K562 (cell line): ENCODE results near the gene TNFRSF6B. TPM values are rescaled to one million over a fixed set of nuclear protein-coding genes. Genes with fewer than 3 reads are reported as not detected.

Experiments
- ADNP ChIP-seq: fragments of 200-800 bp; sonication (Bioruptor generic); IDR thresholded peaks from 2 replicates; pipeline ENCODE4 v1.6.1; 2016; ENCODE audit warnings: missing genetic modification characterization, missing compliant biosample characterization
- ATF3 ChIP-seq, 2 experiments: fragments of 450-650 bp in 1 of 2; sonication (generic) in 1 of 2; formaldehyde crosslinking in 1 of 2; IDR thresholded peaks in 1 of 2; conservative IDR thresholded peaks in 1 of 2; 2 replicates each; pipeline versions ENCODE4 v1.6.1 to v1.8.1; 2016 to 2023; ENCODE audit warnings: mild to moderate bottlenecking in 2 of 2, moderate library complexity in 2 of 2, inconsistent platforms in 1 of 2, missing genetic modification reagents in 1 of 2
- EZH2 ChIP-seq: IDR thresholded peaks from 2 replicates; pipeline ENCODE4 v1.6.1; 2012; ENCODE audit warnings: low read depth, mild to moderate bottlenecking, inconsistent platforms, low read length, borderline replicate concordance
- FOSL1 ChIP-seq: fragments of 200-800 bp; sonication (Bioruptor generic); conservative IDR thresholded peaks from 2 replicates; pipeline ENCODE4 v1.6.1; 2016; ENCODE audit warnings: missing genetic modification characterization, missing compliant biosample characterization
- GTF2E2 ChIP-seq: fragments of 200-800 bp; sonication (Bioruptor generic); IDR thresholded peaks from 2 replicates; pipeline ENCODE4 v1.6.1; 2016; ENCODE audit warnings: missing genetic modification characterization, missing compliant biosample characterization
- MAX ChIP-seq: sonication (generic); formaldehyde crosslinking; IDR thresholded peaks from 2 replicates; pipeline ENCODE4 v1.9.0; 2022; ENCODE audit warnings: mild to moderate bottlenecking, missing genetic modification reagents
- NR2C1 ChIP-seq, 2 experiments: fragments of 450-650 bp; IDR thresholded peaks; 2 replicates each; pipeline ENCODE4 v1.6.1; 2017; ENCODE audit warnings: mild to moderate bottlenecking in 2 of 2, antibody characterized with exemption in 1 of 2, inconsistent platforms in 1 of 2, missing compliant biosample characterization in 1 of 2, missing genetic modification characterization in 1 of 2
- PTTG1 ChIP-seq: fragments of 450-650 bp; IDR thresholded peaks from 2 replicates; pipeline ENCODE4 v1.6.1; 2016; ENCODE audit warnings: low read depth, mild to moderate bottlenecking, missing genetic modification characterization, missing compliant biosample characterization
- SETDB1 ChIP-seq: IDR thresholded peaks from one replicate; pipeline ENCODE4 v1.6.1; 2012; ENCODE audit warnings: low read length, control low read depth, inconsistent platforms
- TCF3 ChIP-seq: sonication (generic); formaldehyde crosslinking; IDR thresholded peaks from 2 replicates; pipeline ENCODE4 v1.4.0; 2020; ENCODE audit warnings: mild to moderate bottlenecking, missing genetic modification reagents
- TEAD1 ChIP-seq, 2 experiments: fragments of 450-650 bp in 1 of 2; sonication (generic) in 1 of 2; formaldehyde crosslinking; IDR thresholded peaks; 2 replicates each; pipeline versions ENCODE4 v1.4.0 to v1.8.0; 2020 to 2022; ENCODE audit warnings: mild to moderate bottlenecking in 2 of 2, missing genetic modification reagents in 1 of 2
- ZBTB17 ChIP-seq: fragments of 450-650 bp; formaldehyde crosslinking; IDR thresholded peaks from 2 replicates; pipeline ENCODE4 v1.4.0; 2020; ENCODE audit warnings: mild to moderate bottlenecking
- ZNF23 ChIP-seq: fragments of 250-450 bp; sonication (Bioruptor Pico); IDR thresholded peaks from 2 replicates; pipeline ENCODE4 v1.4.0; 2020; ENCODE audit warnings: mild to moderate bottlenecking
- ZNF324 ChIP-seq: fragments of 250-450 bp; sonication (Bioruptor Pico); IDR thresholded peaks from 2 replicates; pipeline ENCODE4 v1.4.0; 2020; ENCODE audit warnings: mild to moderate bottlenecking
- ZNF644 ChIP-seq: fragments of 200-800 bp; sonication (Bioruptor generic); IDR thresholded peaks from 2 replicates; pipeline ENCODE4 v1.6.1; 2016; ENCODE audit warnings: low read depth, missing genetic modification characterization, missing compliant biosample characterization
- polyA plus RNA-seq, 8 experiments: library from polyadenylated mRNA; depleted of rRNA in 4 of 8; stranded (reverse) in 5 of 8; unstranded in 3 of 8; fragments of >200 nt; fragmentation: Nextera tagmentation in 2 of 8; fragmentation: Illumina TruSeq in 1 of 8; extraction: Ambion mirVana in 2 of 8; extraction: Trizol in 1 of 8; gene quantifications; 2 replicates each; pipeline versions ENCODE4 v1.2.1 to v1.2.3, GENCODE V29; 2011 to 2014; ENCODE audit warnings: inconsistent platforms in 1 of 8, missing spikeins in 1 of 8
- total RNA-seq, 7 experiments: library from RNA; depleted of rRNA in 6 of 7; stranded (reverse); fragments of >200 nt in 6 of 7; fragmentation: Illumina TruSeq in 2 of 7; extraction: Trizol in 2 of 7; gene quantifications; 2 replicates each; pipeline versions ENCODE4 v1.2.1 to v1.2.3, GENCODE V29; 2011 to 2021; ENCODE audit warnings: low replicate concordance in 1 of 7
- TF ChIP-seq, protein P1 (sequence below): fragments of 250-450 bp; sonication (Bioruptor Pico); IDR thresholded peaks from 2 replicates; pipeline ENCODE4 v1.6.1; 2021; ENCODE audit warnings: mild to moderate bottlenecking
- TF ChIP-seq, protein P2 (sequence below), 2 experiments: fragments of 450-650 bp; conservative IDR thresholded peaks; 2 replicates each; pipeline ENCODE4 v1.6.1; 2017; ENCODE audit warnings: mild to moderate bottlenecking in 2 of 2, moderate library complexity in 2 of 2
- TF ChIP-seq, protein P3 (sequence below): sonication (generic); formaldehyde crosslinking; IDR thresholded peaks from 2 replicates; pipeline ENCODE4 v1.8.0; 2022; ENCODE audit warnings: mild to moderate bottlenecking, missing genetic modification reagents
- TF ChIP-seq, protein P4 (sequence below): fragments of 450-650 bp; IDR thresholded peaks from 2 replicates; pipeline ENCODE4 v1.6.1; 2016; ENCODE audit warnings: borderline replicate concordance

The TNFRSF6B gene
- total and polyA plus RNA-seq, 9 of the 15 experiments (the other 6 are each of a cell fraction or from before 2014, with no cell fraction given), result 0.10 to 3.5 (median 0.32) TPM; not detected in 6

DNA sequence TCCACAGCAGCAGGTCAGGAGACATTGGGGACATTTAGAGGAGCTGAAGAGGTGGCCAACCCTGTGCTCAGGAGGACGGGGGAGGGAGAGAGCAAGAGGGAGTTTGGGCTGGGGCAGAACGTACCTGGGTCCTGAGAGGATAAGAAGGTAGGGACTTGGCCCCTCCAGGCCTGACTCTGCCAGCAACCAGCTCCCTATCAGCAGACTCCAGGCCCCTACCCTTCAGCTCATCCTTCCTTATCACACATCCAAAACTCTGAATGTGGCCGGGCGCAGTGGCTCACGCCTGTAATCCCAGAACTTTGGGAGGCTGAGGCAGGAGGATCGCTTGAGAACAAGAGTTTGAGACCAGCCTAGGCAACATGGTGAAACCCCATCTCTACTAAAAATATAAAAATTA is 48.3 kb upstream of the TNFRSF6B start (continued):
- TF ChIP-seq SETDB1 (no peak), GTF2E2 (tag) (no peak), NR2C1 (IDR thresholded peaks at IDR 0.05) (no peak), NR2C1 (tag; IDR thresholded peaks at IDR 0.05) (no peak), ZNF23 (CRISPR knock-in tag) (no peak), FOSL1 (no peak), ZBTB17 (CRISPR knock-in tag) (no peak), PTTG1 (tag) (no peak), ZNF324 (CRISPR knock-in tag) (no peak), EZH2 (no peak), MAX (no peak), TCF3 (CRISPR knock-in tag) (peak; percentile 79), TEAD1 (CRISPR knock-in tag; IDR thresholded peaks at IDR 0.05) (no peak), ZNF644 (no peak), ATF3 (IDR thresholded peaks at IDR 0.05) (no peak), ATF3 (CRISPR knock-in tag; conservative IDR thresholded peaks at IDR 0.05) (no peak), ADNP (tag) (no peak)
- TF ChIP-seq, protein P1, sequence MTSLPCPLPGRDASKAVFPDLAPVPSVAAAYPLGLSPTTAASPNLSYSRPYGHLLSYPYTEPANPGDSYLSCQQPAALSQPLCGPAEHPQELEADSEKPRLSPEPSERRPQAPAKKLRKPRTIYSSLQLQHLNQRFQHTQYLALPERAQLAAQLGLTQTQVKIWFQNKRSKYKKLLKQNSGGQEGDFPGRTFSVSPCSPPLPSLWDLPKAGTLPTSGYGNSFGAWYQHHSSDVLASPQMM (CRISPR knock-in tag), result no peak
- TF ChIP-seq, protein P2, sequence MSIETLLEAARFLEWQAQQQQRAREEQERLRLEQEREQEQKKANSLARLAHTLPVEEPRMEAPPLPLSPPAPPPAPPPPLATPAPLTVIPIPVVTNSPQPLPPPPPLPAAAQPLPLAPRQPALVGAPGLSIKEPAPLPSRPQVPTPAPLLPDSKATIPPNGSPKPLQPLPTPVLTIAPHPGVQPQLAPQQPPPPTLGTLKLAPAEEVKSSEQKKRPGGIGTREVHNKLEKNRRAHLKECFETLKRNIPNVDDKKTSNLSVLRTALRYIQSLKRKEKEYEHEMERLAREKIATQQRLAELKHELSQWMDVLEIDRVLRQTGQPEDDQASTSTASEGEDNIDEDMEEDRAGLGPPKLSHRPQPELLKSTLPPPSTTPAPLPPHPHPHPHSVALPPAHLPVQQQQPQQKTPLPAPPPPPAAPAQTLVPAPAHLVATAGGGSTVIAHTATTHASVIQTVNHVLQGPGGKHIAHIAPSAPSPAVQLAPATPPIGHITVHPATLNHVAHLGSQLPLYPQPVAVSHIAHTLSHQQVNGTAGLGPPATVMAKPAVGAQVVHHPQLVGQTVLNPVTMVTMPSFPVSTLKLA (conservative IDR thresholded peaks at IDR 0.05), result no peak
- TF ChIP-seq, protein P3, sequence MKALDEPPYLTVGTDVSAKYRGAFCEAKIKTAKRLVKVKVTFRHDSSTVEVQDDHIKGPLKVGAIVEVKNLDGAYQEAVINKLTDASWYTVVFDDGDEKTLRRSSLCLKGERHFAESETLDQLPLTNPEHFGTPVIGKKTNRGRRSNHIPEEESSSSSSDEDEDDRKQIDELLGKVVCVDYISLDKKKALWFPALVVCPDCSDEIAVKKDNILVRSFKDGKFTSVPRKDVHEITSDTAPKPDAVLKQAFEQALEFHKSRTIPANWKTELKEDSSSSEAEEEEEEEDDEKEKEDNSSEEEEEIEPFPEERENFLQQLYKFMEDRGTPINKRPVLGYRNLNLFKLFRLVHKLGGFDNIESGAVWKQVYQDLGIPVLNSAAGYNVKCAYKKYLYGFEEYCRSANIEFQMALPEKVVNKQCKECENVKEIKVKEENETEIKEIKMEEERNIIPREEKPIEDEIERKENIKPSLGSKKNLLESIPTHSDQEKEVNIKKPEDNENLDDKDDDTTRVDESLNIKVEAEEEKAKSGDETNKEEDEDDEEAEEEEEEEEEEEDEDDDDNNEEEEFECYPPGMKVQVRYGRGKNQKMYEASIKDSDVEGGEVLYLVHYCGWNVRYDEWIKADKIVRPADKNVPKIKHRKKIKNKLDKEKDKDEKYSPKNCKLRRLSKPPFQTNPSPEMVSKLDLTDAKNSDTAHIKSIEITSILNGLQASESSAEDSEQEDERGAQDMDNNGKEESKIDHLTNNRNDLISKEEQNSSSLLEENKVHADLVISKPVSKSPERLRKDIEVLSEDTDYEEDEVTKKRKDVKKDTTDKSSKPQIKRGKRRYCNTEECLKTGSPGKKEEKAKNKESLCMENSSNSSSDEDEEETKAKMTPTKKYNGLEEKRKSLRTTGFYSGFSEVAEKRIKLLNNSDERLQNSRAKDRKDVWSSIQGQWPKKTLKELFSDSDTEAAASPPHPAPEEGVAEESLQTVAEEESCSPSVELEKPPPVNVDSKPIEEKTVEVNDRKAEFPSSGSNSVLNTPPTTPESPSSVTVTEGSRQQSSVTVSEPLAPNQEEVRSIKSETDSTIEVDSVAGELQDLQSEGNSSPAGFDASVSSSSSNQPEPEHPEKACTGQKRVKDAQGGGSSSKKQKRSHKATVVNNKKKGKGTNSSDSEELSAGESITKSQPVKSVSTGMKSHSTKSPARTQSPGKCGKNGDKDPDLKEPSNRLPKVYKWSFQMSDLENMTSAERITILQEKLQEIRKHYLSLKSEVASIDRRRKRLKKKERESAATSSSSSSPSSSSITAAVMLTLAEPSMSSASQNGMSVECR, result no peak
- TF ChIP-seq, protein P4, sequence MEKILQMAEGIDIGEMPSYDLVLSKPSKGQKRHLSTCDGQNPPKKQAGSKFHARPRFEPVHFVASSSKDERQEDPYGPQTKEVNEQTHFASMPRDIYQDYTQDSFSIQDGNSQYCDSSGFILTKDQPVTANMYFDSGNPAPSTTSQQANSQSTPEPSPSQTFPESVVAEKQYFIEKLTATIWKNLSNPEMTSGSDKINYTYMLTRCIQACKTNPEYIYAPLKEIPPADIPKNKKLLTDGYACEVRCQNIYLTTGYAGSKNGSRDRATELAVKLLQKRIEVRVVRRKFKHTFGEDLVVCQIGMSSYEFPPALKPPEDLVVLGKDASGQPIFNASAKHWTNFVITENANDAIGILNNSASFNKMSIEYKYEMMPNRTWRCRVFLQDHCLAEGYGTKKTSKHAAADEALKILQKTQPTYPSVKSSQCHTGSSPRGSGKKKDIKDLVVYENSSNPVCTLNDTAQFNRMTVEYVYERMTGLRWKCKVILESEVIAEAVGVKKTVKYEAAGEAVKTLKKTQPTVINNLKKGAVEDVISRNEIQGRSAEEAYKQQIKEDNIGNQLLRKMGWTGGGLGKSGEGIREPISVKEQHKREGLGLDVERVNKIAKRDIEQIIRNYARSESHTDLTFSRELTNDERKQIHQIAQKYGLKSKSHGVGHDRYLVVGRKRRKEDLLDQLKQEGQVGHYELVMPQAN, result no peak
